OCI-LY1 (cell line): Measurements from ENCODE around the gene PLEKHM3.

Experiments
- EZH2 ChIP-seq: fragments of 200-600 bp; sonication (generic), shearing (Covaris generic); IDR thresholded peaks from 2 replicates; pipeline ENCODE4 v1.8.0; 2017; ENCODE audit warnings: borderline replicate concordance, mixed run types, mild to moderate bottlenecking, antibody characterized with exemption, low read length, moderate library complexity, mixed read lengths
- TF ChIP-seq, protein P1 (sequence below): fragments of 200-600 bp; sonication (generic), shearing (Covaris generic); IDR thresholded peaks from 2 replicates; pipeline ENCODE4 v1.5.1; 2017; ENCODE audit warnings: mild to moderate bottlenecking, antibody characterized with exemption, low read length, moderate library complexity, mixed read lengths

GRCh38 chr2:207975921-207976320, 49.4 kb downstream of the PLEKHM3 start:
- TF ChIP-seq, protein P1, sequence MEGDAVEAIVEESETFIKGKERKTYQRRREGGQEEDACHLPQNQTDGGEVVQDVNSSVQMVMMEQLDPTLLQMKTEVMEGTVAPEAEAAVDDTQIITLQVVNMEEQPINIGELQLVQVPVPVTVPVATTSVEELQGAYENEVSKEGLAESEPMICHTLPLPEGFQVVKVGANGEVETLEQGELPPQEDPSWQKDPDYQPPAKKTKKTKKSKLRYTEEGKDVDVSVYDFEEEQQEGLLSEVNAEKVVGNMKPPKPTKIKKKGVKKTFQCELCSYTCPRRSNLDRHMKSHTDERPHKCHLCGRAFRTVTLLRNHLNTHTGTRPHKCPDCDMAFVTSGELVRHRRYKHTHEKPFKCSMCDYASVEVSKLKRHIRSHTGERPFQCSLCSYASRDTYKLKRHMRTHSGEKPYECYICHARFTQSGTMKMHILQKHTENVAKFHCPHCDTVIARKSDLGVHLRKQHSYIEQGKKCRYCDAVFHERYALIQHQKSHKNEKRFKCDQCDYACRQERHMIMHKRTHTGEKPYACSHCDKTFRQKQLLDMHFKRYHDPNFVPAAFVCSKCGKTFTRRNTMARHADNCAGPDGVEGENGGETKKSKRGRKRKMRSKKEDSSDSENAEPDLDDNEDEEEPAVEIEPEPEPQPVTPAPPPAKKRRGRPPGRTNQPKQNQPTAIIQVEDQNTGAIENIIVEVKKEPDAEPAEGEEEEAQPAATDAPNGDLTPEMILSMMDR = no peak
- TF ChIP-seq EZH2 = no peak
